GM18499 (cell line): ENCODE data around the gene S100A13.
"Not testable (repeated sequence)": the region's sequence is repeated elsewhere in the genome, so short reads cannot be mapped to it uniquely, and the experiment has no call there.

Experiments used
- ATAC-seq: cut with Tn5 transposase; IDR thresholded peaks from one replicate; pipeline ENCODE4 v1.9.1; 2021; ENCODE audit warnings: moderate number of reproducible peaks; ENCODE audit not compliant: insufficient read depth, unreplicated experiment

S100A13 gene

DNA sequence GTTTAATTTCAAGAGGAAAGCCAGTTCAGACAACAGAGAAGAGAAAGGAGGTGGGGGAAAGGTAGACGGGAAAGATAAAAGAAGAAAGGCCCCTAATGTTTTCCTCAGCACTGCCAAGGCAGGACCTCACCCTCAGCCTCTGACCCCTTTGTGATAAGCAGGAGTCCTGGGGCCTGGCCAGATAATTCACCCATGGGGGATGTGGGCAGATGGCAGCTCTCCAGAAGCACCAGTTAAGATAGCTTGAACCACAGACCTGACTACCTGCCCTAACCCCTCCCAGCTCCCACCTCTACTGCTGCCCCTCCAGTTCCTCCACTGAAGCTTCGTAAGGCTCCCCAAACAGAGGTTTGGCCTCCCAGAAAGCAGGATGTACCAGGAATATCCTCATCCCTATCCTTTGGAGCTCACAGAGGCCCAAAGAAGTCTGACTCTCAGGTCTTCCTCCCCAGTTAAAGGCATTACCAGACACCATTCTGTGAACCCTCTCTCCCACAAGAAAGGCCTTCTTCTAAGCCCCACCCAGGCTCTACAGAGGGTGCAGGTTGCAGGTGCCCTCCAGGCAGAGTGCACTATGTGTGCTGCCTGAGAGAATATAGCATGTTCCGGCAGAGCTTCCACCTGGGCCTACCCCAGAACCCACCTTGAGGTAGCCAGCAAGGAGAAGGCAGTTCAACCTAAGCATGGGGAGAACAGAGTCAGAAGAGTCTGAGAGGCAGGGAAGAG, 22.0 kb upstream of the S100A13 start:
- no peak for ATAC-seq

DNA sequence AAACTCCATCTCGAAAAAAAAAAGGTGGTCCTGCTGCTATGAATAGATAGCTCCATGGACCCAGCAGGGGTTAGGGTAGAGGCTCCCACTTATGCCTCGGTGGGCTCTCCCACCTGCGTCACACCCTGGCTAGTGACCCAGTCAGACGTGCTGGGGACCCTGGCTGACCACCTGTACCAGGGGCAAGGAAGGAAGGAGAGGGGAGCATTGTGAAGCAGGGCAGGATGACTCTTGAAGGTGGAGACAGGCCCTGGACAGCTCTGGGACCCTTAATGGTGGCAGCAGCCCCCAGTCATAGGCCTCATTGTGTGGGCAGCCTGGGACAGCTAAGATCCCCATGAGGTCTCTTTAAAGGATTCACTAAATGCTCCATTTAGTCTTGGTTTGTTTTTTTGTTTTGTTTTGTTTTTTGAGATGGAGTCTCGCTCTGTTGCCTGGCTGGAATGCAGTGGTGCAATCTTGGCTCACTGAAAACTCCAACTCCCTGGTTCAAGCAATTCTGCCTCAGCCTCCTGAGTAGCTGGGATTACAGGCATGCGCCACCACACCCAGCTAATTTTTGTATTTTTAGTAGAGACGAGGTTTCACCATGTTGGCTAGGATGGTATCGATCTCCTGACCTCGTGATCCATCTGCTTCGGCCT, 20.8 kb upstream of the S100A13 start:
- no peak for ATAC-seq

DNA sequence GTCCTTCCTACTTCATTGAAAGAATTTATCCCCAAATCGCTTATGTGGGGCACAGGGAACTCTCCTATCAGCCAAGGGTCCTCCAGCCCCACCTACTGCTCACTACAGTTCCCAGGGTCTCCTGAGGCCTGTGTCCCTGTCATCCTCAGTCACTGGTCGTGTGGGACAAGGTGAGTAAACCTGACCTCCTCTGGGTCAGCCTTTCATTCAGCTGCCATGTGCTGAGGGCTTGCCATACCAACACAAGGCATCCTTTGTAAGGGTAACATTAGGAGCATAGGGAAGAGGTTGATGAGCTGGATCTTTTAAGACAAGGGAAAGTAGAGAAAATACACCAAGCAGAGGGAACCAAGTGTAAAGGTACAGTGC, 20.0 kb upstream of the S100A13 start:
- ATAC-seq, result no peak

DNA sequence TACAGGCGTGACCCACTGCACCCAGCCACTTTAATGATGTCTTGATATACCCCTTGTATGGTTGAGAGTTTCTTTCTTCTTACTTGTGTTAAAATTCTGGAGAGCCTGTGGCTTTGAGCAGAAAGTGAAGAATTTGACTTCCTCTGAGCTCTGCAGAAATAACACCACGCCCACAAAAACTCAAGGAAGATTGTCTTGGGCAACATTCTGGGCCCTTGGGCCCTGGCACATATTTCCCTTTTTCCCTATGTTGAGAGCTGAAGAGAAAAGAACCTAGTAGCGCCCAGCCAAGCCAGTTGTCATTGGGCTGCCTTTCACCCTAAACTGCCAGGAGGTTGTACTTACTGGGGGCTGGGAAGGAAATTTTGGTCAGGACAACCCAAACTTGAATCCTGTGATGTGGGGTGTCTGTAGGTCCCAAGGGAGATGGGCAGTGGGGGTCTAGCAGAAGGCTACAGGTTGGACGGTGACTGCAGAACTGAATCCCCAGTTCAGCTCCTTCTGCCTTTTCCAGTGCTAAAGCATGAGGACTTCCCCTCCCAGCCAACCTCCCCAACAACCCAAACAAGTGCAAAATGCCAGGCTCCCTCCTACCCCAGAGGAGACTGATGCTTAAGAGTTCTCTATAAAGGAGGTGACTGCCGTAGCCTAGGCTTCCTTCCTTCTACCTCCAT, 19.5 kb upstream of the S100A13 start:
- ATAC-seq, result no peak

DNA sequence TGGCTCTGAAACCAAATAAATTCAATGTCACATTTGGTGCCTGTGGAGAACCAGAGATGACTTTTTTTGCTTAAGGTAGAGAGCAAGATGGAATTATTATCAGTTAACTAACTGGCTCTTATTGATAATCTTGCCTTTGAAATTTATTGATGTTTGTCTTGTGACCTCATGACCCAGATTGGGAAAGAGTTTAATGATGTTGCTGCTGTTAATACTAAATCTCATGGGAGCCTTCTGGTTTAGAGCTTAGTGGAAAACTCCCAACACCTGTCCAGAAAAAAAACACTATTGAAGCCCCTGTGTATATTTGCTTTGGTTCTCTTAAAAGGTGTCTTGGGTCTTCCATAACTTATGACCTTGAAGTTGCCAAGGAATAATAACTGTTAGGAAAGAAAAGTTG, 16.5 kb upstream of the S100A13 start:
- ATAC-seq, result no peak

DNA sequence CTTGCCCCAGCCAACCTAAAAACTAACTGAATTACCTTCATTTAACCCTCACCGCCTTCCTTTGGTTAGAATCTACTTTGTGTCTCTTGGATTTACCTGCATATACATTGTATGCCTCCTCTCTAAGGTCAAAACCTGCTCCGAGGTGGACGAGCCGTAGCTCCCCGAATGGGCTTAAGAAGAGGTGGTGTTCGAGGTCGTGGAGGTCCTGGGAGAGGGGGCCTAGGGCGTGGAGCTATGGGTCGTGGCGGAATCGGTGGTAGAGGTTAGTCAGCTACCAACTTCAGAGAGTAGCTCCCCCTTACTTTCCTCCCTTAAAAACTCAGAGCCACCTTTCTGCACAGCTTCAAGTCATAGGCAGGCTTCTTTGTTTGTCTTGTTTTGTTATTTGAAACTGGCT, 15.8 kb upstream of the S100A13 start:
- no peak for ATAC-seq

DNA sequence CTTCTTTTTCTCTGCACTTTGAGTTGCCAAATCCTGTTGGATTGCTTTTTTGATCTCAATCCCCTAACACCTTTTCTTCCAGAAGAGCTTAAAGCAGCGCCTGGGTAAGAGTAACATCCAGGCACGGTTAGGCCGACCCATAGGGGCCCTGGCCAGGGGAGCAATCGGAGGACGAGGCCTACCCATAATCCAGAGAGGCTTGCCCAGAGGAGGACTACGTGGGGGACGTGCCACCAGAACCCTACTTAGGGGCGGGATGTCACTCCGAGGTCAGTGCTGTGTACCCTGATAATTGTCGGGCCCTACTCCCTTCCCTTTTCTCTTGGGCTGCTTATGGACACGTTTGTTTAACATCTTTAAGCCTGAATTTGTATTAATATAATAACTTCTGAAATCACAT, 14.9 kb upstream of the S100A13 start:
- no peak for ATAC-seq

DNA sequence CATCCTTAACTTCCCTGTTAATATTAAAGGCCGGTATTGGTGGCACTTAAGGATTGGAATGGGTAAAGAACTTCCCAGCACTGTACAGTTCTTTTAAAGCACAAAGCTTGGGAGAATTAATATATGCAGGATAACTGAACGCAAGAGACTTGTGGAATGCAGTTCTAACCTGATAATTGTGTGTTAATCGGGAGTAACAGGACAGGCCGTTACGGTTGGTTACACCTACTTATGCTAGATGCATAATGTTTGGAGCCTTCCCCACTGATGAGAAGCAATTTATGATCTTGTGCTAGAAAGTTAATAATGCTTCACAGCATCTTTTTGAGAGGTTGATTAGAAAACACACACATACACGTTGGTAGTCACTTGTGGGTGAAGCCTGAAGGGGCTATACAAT, 13.6 kb upstream of the S100A13 start:
- ATAC-seq, result no peak

DNA sequence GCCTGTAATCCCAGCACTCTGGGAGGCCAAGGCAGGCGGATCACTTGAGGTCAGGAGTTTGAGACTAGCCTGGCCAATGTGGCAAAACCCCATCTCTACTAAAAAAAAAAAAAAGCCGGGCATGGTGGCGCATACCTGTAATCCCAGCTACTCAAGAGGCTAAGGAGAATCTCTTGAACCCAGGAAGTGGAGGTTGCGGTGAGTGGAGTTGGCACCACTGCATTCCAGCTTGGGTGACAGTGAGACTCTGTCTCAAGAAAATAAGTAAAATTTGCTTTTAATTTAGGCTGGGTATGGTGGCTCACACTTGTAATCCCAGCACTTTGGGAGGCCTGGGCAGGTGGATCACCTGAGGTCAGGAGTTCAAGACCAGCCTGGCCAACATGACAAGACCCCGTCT, 12.9 kb upstream of the S100A13 start:
- not testable (repeated sequence) for ATAC-seq

DNA sequence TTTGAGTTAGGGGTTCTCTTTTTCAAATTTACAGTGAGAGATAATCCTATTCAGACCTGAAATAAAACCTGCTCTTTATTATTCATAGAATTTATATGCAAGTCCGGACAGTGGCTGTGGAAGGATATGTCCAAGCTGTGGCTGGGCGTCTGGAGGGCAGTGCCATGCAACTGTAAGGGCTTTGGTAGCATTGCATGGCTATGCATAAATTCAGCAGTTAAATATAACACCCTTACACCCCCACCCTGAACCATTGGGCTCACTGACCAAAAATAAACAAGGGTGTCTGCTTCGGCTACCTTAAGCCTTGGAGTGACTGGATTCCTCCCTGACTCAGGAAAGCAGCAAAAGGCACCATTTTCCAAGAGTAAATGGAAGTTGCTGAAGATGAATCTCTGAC, 12.0 kb upstream of the S100A13 start:
- ATAC-seq, result no peak

DNA sequence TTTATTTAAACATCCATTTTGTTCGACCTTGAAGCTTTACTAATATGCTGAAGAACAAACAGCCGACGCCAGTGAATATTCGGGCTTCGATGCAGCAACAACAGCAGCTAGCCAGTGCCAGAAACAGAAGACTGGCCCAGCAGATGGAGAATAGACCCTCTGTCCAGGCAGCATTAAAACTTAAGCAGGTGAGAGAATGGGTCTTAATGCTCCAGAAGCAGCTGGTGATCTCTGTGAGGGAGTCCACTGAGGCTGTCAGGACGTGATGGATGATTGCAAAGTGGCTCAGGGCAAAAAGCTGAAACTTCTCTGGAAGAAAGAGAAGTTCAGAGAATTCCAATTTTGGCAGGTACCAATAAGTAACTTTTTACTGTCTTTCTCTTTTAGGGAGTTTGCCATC, 11.0 kb upstream of the S100A13 start:
- no peak for ATAC-seq

DNA sequence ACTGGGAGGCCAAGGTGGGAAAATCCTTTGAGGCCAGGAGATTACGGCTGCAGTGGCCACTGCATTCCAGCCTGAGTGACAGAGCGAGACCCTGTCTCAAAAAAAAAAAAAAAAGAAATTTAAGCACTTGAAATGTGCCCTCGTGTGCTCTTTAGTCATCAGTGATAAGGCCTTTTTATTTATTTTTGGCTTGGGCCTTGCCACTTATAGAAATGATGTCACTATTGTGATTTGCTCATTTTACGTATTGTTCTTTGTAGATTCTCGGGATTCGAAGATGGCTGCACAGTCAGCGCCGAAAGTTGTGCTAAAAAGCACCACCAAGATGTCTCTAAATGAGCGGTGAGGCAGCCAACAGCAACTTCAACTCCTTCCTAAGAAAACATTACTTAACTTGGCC, 9.0 kb upstream of the S100A13 start:
- no peak for ATAC-seq

DNA sequence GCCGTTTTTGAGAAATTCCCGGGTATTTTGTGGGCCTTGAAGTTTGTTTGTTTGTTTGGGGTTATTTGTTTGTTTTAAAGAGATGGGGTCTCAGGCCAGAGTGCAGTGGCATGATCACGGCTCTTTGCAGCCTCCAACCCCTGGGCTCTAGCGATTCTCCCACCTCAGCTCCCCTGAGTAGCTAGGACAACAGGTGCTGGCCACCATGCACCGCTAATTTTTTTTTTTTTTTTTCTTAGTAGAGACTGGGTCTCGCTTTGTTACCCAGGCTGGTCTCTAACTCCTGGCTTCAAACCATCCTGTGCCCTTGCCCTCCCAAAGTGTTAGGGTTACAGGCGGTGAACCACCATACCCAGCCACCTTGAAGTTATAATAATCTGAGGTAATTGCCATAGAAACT, 8.6 kb upstream of the S100A13 start:
- ATAC-seq, result no peak

DNA sequence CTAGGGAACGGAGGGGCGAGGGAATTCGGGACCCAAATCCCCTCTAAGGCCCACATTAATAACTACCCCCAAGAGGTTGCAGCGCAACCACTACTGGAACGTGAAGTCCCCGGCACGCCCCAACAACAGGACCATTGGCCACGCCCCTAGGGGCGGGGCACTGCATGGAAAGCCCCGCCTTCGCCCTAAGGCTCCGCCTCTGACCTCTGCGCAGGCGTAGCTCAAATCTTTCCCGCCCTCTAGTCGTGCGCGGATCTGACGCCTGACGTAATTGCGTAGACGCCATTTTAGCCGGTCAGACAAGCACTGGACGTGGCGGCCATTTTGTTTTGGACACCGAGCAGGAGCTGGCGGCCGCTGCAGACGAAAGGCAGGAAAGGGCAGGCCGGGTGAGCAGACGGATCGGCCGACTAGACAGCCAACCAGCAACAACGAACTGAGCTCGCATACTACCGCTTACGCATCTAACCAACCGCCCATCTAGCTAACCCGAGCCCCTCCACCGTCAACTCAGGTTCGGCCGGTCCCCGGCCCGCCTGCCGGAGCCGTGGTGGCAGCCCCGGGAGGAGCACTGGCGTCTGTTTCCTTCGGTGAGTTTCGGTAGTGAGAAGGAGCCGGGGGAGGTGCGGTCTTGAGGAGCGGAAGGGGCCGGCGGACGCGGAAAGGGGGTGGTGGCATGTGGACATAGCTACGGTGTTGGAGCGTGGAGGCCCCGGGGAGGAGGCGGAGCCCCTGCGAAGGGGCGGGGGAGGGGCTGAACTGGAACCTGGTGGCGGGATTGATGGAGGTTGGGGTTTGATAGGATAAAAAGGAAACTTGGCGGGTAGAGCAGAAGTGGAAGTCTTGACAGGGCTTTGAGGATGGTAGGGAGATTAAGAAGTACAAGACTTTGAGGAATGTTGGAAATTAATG, 6.7 kb upstream of the S100A13 start, which contains the start of gene CHTOP:
CHTOP (plus strand) TSS at position 313 of the 912 bp plus-strand sequence. CDS start 2,523 bp downstream, outside the sequence.
- ATAC-seq, result peak; percentile 73

DNA sequence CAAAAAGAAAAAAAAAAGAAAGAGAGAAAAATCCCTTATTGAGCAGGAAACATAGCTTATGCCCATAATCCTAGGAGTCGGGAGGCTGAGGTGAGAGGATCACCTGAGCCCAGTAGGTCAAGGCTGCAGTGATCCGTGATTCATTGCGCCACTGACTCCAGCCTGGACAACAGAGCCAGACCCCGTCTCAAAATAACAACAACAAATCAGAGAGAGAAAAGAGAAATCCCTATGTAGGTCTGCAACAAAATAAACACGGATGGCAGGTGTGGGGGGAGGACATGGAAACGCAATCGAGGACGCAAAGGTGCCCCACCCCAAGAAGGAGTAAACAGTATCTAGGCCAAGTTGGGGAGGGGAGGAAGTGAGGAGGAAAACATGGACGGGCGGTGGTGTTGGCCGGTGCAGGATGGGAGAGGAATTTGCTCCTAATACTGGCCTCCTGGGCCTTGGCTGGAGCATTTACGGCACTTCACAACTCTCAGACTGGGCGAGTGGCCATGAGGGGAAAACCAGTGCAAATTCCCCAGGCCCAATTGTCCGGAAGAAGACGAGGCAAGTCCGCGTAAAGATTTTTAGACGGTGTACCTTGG, 6.0 kb upstream of the S100A13 start:
- no peak for ATAC-seq

DNA sequence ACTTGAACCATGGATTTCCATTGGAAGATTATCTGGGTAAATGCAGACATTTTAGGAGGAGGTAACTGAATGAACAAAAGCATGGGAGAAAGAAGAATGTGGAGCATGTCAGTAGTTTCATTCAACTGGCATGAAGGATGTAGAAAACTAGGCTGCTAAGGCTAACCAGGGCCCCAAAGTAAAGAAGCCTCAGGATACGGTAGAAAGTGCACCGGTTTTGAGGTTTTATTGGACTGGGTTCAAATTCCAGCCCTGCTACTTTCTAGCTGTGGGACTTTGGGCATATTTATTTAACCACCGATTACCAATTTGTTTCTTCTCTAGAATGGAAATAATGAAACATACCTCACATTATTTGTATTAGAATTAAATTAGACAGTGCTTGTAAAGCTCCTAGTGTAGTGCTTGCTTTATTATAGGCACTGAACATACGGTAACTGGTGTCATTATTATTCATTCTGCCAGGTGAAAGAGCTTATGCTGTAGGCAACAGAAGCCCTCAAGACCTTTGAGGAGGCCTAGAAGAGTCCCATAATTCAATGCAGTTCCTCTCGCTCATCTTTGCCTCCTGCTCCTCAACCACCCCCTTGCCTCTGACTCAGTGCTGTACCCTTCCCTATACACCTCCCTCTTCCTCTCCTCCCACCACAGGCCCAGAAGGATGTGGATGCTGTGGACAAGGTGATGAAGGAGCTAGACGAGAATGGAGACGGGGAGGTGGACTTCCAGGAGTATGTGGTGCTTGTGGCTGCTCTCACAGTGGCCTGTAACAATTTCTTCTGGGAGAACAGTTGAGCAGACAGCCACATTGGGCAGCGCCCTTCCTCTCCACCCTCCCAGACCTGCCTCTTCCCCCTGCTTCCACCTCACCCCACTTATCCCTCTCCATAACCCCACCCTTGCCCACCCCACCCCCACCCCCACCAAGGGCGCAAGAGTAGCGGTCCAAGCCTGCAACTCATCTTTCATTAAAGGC, 4.0 kb upstream of the S100A13 start:
- ATAC-seq, result no peak

DNA sequence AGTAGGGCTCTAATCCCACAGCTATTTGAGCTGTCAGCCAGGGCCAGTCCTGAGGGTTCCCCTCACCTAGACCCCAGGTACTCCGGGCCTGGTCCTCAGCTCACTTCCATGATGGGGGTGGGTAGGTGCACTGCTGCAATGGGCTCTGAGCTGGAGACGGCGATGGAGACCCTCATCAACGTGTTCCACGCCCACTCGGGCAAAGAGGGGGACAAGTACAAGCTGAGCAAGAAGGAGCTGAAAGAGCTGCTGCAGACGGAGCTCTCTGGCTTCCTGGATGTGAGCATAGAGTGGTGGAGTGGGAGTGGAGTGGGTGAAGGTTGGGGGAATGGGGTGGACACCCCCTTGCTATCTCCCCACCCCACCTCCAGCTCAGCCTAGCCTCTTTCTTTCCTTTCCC, 3.1 kb upstream of the S100A13 start:
- no peak for ATAC-seq

DNA sequence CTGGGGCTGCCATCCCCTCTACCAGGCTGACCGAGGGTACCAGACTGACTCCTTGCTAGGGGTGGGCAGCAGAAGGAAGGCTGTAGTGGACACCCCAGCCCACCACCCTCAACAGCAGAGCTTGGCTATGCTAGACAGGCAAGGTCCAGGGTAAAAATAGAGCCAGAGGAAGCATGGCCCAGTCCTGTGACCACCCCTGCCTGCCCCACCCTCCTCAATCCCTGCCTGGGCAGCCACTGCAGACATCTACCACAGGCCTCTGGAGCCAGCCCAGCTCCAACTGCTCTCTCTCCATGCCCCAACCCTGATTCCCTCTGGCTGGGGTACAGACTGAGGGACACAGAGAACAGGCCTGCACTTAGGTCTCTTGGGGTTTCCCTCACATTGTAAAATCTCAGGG, 2.7 kb upstream of the S100A13 start:
- ATAC-seq, result no peak

DNA sequence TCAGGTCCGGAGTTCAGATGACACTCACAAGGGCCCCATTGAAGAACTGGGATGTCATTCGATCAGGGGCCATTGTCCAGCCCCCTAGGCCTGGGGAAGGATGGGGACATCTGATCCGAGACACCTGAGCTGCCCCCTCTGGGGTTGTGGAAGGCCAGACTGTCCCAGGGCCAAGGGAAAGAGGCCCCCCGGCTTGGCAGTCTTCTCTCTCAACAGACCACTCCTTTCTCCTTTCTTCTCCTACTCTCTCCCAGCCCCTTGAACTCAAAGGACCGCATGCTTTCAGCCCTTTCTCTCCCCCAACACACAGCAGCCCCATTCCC, 2.0 kb upstream of the S100A13 start:
- no peak for ATAC-seq
